GM12875 (cell line): ENCODE data around the gene BCAR3.

ENCODE experiments used
- H3K4me3 ChIP-seq: one replicate; pipeline ENCODE4 v1.5.1; 2011; ENCODE audit warnings: low read depth, low read length, control low read depth
- TF ChIP-seq, protein P1 (sequence below): IDR thresholded peaks from 2 replicates; pipeline ENCODE4 v1.5.1; 2011; ENCODE audit warnings: low read depth, mild to moderate bottlenecking, control low read depth, inconsistent platforms, low read length, moderate library complexity, borderline replicate concordance; ENCODE audit not compliant: insufficient read depth

Gene BCAR3

DNA sequence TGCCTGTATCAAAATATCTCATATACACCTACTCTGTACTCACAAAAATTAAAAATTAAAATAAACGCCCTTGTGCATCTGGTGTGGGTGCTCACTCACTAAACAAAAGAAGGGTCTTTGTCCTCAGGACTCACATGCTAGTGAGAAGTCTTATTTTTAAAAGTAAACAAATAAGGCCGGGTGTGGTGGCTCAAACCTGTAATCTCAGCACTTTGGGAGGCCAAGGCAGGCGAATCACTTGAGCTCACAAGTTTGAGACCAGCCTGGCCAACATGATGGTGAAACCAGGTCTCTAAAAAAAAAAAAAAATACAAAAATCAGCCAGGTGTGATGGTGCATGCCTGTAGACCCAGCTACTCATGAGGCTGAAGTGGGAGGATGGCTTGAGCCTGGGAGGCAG is 51.5 kb downstream of the BCAR3 start:
- no peak overlapping the region for H3K4me3 ChIP-seq
- TF ChIP-seq, protein P1, sequence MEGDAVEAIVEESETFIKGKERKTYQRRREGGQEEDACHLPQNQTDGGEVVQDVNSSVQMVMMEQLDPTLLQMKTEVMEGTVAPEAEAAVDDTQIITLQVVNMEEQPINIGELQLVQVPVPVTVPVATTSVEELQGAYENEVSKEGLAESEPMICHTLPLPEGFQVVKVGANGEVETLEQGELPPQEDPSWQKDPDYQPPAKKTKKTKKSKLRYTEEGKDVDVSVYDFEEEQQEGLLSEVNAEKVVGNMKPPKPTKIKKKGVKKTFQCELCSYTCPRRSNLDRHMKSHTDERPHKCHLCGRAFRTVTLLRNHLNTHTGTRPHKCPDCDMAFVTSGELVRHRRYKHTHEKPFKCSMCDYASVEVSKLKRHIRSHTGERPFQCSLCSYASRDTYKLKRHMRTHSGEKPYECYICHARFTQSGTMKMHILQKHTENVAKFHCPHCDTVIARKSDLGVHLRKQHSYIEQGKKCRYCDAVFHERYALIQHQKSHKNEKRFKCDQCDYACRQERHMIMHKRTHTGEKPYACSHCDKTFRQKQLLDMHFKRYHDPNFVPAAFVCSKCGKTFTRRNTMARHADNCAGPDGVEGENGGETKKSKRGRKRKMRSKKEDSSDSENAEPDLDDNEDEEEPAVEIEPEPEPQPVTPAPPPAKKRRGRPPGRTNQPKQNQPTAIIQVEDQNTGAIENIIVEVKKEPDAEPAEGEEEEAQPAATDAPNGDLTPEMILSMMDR = no peak

DNA sequence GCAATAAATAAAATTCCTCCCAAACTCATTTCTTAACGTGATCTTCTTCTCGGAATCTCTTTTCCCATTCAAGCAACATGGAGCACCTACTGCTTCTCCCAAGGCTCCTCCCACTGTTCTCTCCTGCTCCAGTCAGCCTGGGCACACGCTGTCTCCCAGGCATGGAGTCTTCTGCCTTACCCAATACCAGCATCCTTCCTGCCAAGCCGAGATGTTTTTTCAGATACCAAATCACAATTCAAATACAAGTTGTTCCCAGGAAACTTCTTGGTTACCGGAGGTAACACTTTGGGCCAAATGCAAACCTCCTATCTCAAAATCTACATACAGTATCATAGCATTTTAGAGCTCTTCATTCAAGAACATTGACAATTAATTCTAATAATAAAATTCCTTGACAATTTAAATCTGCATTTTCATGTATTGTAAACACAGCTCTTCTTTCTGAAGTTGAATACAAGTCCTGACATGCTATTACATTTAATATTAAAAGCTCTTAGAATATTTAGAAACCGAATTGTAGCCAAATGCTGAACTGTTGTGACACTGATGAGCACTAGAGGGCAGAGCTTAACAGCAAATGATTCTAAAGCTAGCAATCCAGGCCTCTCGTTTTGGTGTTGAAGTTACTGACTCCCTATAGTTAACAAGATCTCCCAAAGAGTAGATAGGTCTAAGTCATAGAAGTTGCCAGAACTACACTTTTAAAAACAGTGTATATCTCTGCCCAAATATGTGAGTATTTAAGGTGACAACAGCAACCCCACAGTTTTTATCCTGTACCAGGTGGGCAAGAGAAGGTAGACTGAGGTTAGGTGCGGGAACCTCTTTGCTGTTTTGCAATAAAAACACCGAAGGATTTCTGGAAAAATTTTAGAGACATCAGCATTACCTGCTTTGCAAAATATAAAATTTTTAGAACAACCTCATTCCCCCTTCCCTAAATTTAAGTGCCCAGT is 52.3 kb downstream of the BCAR3 start:
- TF ChIP-seq, protein P1 = peak; percentile 50; the same call in 1 of the 2 replicates
- no peak overlapping the region for H3K4me3 ChIP-seq

DNA sequence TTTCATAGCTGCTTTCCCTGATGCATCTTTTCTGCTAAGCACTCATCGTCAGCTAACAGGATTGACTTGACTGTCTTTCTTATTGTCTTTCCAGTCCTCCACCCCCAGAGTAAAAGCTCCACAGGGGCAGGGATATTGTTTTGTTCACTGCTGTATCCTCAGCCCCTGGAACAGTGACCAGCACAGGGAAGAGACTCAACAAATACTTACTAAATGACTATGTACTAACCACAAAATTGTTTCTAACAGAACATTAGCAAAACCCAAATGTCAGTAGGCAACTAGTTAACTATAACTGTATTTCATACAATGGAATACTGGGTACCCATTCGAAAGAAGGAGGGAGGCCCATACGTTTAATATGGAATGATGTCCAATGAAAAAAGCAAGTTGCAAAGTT is 53.0 kb downstream of the BCAR3 start:
- TF ChIP-seq, protein P1 = no peak
- no peak overlapping the region for H3K4me3 ChIP-seq

DNA sequence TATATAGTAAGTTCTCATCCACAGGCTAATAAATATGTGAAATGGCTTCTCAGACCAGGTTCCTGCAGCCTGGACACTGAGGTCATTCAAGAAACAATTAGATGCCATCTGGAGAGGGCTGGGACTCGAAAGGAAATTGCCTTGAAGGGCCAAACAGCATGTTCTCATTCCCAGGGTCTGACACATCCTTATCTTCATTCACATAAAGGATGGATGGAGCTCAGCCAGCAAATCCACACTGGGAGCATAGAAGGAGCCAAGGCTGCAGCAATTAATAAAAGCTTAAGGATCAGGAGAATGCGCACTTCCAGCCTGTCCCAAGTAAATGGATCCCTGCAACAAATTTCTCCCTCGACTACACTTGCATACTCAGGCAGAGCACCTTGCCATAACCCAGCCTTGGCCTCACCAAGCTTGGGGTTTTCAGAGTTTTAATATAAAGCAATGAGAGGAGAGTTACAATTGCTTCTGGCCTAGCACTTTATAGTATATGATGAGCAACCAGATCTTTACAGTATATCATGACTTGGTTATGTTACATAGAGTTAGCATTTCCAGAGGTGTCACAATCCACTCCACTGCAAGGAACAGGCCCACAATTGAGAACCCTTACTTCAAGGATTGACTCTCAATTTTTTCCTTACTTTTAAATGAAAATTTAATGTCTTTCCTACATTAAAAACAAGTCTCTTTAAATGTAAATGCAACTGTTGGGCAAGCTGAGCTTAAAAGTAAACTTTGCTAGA is 55.9 kb downstream of the BCAR3 start:
- TF ChIP-seq, protein P1 = no peak
- H3K4me3 ChIP-seq = no peak overlapping the region

DNA sequence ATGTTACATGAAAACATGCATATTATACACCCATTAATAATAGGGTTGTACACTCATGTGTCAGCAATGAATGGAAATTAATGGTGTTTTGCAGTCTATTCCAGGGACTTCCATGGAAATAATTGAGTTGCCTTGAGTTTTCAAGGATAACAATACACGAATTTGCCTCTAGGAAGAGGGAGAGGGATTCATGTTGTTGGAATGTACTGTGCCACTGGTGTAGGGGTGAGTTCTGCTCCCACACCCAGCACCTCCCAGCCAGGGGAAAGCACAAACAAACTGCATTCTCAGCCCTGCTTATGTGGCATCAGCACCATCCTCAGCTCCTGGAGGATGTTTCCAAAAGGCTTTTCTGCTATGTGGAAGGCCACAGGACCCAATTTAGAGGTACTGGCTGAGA is 57.8 kb downstream of the BCAR3 start:
- H3K4me3 ChIP-seq = no peak overlapping the region
- TF ChIP-seq, protein P1 = no peak

DNA sequence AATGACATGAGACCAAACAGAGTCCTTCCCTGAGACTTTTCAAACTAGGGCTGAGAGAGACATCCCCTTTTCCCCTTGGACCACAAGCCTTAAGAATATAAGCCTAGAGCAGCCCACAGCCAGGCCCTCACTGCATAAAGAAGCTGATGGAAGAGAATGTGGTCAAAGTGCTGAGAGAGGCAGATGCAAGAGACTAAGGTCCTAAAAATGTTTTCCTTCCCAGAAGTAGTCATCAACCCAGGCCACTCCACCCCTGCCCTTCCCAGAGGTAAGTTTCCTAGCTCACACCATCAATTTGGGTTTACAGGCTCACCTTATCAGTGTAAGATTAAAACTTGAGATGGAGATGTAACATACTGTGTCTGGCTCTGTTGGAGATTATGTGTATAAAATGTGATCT is 58.2 kb downstream of the BCAR3 start:
- TF ChIP-seq, protein P1 = no peak
- no peak overlapping the region for H3K4me3 ChIP-seq
